22Rv1 (cell line): ENCODE measurements around the gene KCNG2.

Experiments
- CTCF ChIP-seq: fragments of 450-650 bp; IDR thresholded peaks from 2 replicates; pipeline ENCODE4 v1.5.1; 2017; ENCODE audit warnings: mild to moderate bottlenecking
- ZFX ChIP-seq: fragments of 450-650 bp; IDR thresholded peaks from 2 replicates; pipeline ENCODE4 v1.6.1; 2017; ENCODE audit warnings: antibody characterized with exemption, borderline replicate concordance

DNA sequence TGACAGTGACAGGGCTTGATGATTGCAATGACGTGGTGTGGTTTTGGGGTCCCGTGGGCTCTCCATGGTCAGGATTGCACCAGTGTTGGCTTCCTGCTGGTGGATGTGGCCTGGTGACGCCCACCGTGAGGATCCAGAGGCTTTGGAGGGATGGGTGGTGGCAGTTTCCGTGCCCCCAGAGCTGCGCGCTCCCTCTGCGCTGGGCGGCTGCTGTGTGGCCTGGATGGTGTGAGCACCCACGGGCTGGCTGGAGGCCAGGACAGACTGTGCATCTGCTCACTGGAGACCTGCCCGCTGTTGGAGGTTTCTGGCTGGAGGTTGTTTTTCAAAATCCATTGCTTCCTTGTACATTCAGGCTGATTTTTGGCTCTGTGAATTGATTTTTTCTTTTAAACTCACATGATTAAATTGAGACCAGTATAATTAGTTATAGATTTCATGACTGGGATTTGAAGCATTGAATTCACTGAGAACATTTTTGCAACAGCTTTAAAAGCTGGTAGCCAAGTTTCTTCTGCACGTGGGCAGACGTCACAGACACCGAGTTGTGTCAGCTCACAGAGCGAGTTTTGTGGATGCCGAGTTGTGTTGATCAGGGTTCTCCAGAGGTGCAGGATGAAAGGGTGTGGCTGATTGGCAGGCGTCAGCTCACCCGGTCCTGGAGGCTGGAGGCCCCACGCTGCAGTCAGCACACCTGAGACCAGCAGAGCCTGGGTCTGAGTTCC lies 72.7 kb downstream of the KCNG2 start:
- no peak for TF ChIP-seq CTCF
- no peak for TF ChIP-seq ZFX
